CD4-positive, alpha-beta T cell treated with Interleukin-4 for 1 hour (primary cell): Measurements from ENCODE around the gene ZNF575.
"Not testable (repeated sequence)": the region's sequence is repeated elsewhere in the genome, so short reads cannot be mapped to it uniquely, and the experiment has no call there.

ENCODE experiments used
- DNase-seq, 2 donors: peaks; one replicate each; pipeline ENCODE4 v3.0.0-alpha.2; 2020 to 2022

The ZNF575 gene

DNA sequence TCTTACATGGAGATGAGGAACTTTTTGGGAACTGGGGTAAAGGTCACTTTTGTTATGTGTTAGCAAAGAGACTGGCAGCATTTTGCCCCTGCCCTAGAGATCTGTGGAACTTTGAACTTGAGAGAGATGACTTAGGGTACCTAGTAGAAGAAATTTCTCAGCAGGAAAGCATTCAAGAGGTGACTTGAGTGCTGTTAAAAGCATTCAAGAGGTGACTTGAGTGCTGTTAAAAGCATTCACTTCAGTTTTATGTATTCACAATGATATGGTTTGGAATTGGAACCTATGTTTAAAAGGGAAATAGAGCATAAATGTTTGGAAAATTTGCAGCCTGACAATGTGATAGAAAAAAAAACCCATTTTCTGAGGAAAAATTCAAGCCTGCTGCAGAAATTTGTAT lies 20.6 kb upstream of the ZNF575 start:
- DNase-seq, result not testable (repeated sequence)

DNA sequence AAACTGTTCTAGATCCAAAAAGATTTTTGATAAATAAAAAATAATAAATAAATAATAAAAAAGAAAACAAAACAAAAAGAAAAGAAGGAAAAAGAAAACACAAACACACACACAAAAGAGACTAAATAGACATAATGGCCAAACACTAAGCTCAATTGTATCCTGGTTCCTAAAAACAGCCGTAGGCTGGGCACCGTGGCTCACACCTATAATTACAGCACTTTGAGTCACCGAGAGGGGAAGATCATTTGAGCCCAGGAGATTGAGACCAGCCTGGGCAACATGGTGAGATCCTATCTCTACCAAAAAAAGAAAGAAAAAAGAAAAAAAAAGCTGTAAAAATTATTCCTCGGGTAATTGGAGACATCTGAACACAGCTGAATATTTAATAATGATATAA lies 14.9 kb upstream of the ZNF575 start:
- no peak for DNase-seq

DNA sequence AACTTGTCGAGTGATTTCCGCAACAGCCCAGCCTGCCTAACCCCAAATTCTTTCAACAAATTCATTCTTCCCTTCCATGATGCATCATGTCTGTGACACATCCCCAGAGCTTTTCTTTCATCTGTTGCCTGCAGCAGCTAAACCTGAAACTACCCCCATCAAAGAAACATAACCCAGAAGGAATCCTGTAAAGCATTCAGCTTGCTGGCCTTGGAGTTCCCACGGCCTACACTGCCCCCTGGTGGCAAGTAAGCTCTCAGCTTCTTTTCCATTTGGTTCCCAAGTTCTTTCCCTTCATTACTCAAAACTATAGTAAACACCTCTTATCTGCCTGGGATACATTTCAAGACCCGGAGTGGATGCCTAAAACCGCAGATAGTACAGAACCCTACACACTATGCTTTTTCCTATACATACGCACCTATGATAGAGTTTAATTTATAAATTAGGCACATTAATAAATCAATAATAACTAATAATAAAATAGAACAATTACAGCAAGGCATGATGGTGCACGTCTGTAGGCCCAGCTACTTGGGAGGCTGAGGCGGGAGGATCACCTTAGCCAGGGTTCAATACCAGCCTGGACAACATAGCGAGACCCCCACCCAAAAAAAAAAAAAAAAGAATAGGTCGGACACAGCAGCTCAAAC lies 13.4 kb upstream of the ZNF575 start:
- DNase-seq, result peak; percentile 80

DNA sequence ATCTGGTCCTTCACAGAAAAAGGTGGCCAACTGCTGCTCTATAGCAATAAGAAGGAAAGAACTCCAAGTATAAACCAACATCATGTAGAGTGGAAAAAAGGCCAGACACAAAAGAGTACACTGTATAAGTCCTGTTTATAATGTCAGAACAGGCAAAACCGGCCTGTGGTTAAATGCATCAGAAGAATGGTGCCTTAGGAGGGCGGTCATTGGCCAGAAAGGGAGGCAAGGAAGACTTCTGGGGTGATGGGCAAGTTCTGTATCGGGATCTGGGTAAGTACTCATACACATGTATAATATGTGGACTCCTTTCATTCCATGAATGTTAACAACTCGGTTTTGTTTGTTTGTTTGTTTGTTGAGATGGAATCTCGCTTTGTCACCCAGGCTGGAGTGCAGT lies 10.1 kb upstream of the ZNF575 start:
- DNase-seq, result no peak

DNA sequence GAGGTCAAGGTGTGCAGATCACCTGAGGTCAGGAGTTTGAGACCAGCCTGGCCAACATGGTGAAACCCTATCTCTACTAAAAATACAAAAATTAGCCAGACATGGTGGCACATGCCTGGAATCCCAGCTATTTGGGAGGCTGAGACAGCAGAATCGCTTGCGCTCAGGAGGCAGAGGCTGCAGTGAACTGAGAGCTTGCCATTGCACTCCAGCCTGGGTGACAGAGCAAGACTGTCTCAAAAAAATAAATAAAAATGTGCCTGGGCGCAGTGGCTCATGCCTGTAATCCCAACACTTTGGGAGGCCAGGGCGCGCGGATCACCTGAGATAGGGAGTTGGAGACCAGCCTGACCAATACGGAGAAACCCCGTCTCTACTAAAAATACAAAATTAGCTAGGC lies 9.3 kb upstream of the ZNF575 start:
- DNase-seq, result not testable (repeated sequence)

DNA sequence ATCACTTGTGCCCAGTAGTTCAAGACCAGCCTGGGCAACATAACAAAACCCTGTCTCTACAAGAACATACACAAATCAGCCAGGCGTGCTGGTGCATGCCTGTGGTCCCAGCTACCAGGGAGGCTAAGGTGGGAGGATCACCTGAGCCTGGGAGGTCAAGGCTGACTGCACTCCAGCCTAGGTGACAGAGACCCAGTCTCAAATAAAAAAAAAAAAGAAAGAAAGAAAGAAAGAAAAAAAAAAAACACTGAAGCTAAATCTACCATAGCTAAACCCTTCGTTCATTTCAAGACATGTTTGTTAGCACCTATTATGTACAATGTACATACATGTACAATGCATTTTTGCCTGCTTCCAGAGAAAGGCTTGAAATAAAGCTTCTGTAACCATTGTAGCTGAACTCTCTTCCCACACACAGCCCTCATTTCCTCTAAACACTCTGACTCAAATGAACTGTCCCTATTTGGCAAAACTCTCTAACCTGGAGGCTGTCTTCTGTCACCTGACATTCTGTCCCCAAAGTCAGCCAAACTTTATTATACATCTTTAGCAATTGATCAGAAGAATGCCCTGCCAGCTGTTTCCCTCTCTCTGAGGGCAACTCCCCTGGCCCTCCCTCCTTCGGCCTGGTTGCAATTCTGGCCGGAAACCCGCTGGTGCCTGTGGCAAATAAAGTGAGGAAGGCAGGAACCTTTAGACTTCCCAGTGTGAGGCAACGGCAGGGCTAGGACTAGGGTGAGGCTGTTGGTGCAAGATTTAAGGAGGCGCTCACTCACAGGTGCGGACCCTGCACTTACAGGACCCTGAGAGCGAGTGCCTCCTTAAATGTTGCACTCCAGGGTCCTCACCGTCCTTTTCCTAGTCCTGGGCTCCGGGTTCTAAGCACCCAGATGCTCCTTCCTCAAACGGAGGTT lies 7.8 kb upstream of the ZNF575 start:
- DNase-seq, result peak; percentile 18 to 48

DNA sequence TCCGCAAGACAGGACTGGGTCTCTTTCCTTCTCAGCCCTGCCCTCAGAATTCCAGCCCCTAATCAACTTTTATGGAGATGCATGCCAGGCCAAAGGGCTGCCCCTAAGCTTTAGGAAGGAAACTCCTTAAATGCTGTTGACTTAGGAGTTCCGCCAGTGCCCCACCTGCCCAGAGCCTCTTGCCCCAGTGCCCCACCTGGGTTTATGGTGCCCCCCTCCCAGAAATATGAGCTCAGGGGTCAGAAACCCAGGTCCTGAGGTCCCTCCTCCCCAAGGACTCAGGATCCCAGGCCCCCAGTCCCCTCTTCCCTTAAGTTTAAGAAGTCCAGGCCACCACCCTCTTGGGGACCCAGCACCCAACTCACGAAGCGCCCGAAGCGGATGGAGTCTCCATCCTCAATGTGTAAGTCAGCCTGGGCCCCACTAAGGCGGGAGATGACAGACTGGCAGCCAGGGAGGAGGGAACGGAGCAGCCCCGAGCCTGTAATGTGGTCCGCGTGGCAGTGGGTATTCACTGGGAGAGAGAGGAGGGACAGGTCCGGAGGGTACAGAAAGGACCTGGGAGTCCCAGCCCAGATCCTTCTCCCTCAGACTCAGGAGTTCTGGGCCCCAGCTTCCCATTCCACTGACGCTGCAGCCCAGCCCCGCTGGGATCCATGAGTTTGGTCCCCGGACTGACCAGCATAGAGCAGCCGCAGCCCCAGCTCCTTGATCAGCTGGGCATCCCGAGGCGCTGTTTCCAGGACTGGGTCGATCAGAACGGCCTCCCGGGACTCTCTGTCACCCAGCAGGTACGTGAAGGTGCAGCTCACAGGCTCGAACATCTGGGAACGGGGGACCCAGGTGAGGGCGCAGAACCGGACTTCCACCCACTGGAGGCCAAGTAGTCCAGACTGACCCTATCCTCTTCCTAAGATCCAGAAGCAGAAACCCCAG lies 6.9 kb upstream of the ZNF575 start:
- no peak for DNase-seq

DNA sequence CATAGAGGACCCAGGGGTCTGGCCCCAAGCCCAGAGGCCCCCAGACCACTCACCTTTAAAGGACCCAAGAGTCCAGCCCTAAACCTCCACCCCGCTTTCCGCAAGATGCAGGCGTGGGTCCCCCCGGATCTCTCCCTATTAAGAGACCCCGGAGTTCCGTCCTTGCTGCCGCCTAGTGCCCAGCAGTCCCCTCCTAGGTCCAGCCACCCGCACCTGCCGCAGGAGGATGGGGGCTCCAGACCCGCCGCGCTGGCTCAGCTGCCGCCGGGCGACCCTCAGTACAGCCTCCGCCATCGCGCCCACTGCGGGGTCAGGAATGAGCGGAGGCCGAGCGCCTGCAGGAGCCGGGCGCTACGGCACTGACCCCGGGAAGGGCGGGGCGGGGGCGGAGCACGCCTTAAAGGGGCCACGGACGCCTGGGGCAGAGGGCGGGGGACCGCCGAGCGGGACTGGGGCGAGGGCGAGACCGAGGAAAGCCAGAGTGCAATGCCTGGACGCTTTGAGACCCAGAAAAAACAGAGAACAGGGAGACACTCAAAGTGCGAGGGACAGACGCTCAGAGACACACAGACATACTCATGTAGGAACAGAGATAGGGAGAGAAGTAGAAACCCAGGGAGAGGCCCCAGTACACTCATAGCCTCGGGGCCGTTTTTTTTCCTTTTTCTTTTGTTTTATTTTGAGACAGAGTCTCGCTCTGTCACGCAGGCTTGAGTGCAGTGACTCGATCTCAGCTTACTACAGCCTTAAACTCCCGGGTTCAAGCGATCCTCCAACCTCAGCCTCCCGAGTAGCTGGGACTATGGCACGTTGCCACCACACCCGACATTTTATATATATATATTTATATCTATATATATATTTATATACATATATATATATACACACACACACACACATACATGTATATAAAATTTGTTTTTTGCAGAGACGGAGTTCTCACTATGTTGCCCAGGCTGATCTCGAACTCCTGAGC lies 5.8 kb upstream of the ZNF575 start, which contains the start of gene ETHE1:
ETHE1 (minus strand) TSS at position 318 of the 976 bp plus-strand sequence; CDS start at position 294, 24 bp downstream.
- DNase-seq, result peak; percentile 53 to 67

DNA sequence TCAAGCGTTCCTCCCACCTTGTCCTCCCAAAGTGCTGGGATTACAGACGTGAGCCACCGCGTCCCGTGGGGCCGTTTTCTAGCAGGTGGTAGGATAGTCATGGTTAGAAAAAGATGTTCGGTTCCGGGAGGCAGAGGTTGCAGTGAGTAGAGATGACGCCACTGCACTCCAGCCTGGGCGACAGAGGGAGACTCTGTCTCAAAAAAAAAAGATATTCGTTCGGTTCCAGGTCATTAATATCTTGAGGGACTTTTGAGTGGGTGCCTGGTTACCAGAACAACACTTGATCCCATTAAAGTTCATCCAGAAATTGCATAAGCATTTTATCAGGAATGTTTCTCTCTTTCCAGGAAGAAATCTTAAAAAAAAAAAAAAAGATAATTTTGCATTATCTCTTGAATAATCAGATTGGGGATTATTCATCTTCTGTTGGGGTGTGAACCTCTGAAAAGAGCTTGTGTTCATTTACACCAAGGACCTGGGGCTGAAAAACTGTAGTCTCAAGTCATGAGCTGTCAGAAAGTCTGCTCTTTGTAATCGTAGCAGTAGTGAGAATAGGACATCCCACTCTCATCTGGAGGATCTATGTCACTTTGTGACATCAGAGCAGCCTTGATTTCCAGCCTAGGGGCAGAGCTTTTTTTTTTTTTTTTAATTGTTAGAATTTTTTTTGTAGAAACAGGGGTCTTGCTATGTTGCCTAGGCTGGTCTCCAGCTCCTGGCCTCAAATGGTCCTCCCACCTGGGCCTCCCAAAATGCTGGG lies 4.9 kb upstream of the ZNF575 start:
- DNase-seq, result no peak

DNA sequence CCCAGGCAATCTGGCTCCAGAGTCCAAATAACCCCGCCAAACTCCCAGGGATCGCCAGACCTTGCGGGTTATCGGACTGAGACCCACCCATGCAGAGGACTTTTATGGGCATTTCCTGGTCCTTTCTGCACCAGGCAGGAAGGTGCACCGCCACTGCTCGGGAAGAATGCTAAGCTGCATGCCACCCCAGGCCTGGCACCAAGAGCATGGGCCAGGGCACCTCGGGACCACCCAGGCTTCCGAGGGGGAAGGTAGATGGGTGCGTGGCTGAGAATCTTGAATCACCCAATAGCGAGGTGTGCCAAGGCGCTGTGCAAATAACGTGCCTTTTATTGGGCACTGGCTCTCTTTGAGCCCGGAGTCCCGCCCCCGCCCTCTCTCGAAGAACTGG lies 422 bp upstream of the ZNF575 start:
- no peak for DNase-seq

DNA sequence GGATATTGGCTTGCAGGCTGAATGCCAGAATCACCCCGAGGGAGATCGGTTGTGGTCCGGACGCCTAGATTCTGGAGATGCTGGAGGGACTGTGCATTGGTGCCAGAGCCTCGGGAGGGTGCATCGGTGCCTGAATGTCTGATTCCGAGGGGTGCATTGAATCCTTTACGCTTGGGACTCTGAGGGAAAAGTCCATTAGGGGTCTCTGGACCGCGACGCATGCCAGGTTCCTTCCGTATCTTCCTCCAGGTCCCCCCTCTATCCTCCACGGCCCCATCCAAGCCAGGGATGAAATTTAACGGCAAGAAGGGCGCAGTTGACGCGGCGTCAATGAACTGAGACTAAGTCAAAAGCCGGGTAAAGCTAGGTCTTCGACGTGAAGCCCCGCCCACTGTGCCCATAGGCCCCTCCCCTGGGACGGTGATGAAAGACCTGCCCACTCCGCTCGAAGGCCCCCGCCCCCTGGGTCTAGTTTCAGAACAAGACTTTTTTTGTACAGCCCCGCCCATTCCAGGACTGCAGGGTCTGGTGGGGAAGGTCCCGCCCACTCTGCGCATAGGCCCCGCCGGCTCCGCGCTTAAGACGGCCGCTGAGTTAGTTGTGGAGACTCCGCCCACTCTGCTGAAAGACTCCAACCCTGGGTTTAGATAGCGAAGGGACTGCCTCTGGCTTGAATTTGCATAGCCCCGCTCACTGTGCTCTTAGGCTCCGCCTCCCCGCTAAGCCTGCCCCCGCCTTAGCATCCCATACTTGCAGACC lies 737 bp downstream of the ZNF575 start:
- peak; percentile 96 for DNase-seq

DNA sequence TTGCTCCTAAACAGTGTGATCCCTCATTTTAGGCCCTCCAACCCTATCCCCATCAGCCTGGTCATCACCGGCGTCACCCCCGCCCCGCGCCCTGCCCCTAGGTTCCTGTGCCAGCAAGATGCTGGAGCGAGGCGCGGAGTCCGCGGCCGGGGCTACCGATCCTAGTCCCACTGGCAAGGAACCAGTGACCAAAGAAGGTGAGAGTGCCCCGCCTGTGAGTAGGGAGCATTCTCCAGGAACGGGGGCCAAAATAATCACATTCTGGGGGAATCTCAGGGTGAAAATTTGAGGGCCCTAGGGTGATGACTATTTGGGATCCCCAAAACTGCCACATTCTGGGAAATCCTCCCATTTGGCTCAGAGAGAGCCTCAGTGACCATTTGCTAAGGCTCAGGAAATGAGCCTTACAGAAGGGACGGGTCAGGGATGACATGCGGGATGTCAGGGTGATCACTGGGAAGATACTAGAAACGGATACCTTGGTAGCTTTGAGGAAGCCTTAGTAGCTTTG lies 1.4 kb downstream of the ZNF575 start:
- no peak for DNase-seq

DNA sequence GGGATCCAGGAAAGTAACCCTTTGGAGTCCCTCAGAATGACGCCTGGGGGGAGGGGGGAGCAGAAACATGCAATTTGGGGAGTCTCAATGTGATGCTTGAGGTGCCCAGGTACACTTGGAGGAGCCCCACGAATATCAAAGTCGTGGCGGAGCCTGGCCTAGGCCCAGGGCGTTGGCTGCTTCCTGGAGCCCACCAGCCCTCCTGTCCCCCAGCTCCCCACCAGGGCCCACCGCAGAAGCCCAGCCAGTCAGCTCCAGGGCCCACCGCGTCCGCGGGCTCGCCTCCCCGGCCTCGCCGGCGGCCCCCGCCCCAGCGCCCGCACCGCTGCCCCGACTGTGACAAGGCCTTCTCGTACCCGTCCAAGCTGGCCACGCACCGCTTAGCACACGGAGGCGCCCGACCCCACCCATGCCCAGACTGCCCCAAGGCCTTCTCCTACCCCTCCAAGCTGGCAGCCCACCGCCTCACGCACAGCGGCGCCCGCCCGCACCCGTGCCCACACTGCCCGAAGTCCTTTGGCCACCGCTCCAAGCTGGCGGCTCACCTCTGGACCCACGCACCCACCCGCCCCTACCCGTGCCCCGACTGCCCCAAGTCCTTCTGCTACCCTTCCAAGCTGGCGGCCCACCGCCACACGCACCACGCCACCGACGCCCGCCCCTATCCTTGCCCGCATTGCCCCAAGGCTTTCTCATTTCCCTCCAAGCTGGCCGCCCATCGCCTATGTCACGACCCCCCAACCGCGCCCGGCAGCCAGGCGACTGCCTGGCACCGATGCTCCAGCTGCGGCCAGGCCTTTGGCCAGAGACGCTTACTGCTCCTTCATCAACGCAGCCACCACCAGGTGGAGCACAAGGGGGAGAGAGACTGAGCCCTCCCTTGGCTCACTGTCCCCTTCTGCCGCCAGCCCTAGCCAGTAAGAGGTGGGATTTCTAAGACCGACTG lies 2.1 kb downstream of the ZNF575 start:
- peak; percentile 22 to 36 for DNase-seq

DNA sequence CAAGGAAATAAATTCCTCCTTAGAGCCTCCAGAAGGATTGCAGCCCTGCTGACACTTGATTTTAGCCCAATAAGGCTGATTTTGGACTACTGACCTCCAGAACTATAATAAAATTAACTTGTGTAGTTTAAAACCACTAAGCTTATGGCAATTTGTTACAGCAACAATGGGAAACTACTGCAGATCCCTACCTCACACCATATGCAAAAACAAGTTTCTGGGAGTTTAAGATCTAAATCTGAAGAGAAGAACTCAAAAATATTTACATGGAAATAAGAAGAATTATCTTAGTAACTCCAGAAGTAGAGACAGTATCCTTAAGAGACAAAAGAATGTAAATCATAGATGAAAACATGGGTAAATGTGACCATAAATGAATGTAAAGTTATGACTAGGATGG lies 5.9 kb downstream of the ZNF575 start:
- no peak for DNase-seq

DNA sequence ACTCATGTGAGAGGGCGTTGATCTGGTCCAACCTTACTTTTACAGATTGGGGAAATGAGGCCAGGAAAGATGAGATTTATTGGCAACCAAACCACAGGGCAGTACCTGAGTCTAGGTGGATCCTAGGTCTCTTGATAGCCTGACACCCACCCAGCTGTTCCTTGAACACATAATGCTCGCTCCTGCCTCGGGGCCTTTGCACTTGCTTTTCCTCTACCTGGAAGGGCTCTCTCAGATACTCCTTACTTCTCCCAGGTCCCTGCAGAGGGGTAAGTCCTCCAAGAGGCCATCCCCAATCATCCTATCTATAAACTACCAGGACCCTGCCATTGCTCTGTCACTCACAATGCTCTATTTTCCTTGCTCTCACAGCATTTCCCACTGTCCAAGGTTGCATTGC lies 7.4 kb downstream of the ZNF575 start:
- no peak for DNase-seq

DNA sequence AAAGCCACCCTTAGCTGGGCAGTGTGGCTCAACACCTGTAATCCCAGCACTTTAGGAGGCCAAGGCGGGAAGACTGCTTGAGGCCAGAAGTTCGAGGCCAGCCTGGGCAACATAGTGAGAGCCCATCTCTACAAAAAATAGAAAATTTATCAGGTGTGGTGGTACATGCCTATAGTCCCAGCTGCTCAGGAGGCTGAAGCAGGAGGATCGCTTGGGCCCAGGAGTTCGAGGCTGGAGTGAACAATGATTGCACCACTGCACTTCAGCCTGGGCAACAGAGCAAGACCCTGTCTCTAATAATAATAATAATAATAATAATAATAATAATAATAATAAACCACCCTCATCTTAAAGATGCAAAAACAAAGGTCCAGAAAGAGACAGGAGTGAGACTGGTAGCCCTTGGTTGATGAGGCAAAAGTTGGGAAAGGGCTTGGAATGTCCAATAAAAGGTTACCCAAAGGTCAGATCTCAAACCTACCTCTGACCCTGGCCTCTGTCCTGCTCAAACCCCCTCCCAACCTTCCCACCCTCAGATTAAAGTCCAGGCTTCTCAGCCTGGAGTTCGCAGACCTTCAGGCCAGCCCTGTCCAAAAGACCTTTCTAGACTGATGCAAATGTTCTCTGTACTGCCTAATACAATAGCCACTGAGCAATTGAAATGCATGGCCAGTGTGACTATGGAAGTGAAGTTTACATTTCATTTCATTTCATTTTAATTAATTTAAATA lies 9.1 kb downstream of the ZNF575 start:
- no peak for DNase-seq

DNA sequence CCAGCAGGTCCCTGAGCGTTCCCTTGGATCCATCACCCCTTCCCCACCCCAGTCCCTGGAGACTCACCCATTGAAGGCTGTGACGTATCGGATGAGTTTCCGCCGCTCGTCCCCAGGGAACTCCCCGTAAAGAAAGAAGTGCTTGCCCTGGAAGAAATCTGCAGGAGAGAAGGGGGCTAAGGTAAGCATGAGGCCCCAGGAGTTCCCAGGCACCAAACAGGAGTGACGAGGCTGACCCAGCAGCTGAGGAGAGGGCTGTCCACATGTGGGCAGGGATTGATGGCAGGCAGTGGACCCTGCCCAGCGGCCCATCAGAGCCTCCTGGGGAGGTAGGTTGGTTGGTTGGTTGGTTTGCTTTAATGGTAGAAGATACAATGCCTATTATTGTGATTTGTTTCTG lies 11.1 kb downstream of the ZNF575 start:
- DNase-seq, result no peak

DNA sequence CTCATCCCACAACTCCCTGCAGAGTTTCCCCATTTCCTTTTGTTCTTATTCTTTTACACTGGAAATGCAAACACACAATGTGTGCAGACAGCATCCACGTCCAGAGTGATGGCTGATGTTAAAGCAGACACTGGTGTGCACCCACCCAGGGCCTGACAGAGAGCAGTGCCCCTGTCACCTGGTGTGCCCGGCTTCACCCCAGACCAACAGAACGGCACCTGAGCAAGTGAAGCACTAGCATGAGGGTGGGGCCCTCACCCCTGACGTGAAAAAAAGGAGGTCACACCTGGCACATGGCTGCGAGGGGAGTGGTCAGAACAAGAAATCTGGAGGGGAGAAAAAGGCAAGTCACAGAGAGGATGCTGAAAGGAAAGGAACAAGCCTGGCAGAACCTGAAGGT lies 12.3 kb downstream of the ZNF575 start:
- no peak for DNase-seq
